GM12873 (cell line): ENCODE data around the gene B3GNT9.

Experiments
- TF ChIP-seq, protein P1 (sequence below): IDR thresholded peaks from 2 replicates; pipeline ENCODE4 v1.5.1; 2012; ENCODE audit warnings: low read depth, mild to moderate bottlenecking, moderate library complexity, low read length, control low read depth; ENCODE audit not compliant: insufficient read depth; ENCODE audit errors: missing control alignments

B3GNT9 gene

GRCh38 chr16:67146523-67147357, 4.1 kb downstream of the B3GNT9 start:
- TF ChIP-seq, protein P1, sequence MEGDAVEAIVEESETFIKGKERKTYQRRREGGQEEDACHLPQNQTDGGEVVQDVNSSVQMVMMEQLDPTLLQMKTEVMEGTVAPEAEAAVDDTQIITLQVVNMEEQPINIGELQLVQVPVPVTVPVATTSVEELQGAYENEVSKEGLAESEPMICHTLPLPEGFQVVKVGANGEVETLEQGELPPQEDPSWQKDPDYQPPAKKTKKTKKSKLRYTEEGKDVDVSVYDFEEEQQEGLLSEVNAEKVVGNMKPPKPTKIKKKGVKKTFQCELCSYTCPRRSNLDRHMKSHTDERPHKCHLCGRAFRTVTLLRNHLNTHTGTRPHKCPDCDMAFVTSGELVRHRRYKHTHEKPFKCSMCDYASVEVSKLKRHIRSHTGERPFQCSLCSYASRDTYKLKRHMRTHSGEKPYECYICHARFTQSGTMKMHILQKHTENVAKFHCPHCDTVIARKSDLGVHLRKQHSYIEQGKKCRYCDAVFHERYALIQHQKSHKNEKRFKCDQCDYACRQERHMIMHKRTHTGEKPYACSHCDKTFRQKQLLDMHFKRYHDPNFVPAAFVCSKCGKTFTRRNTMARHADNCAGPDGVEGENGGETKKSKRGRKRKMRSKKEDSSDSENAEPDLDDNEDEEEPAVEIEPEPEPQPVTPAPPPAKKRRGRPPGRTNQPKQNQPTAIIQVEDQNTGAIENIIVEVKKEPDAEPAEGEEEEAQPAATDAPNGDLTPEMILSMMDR: no peak

- TF ChIP-seq, protein P1: no peak
Measured at GRCh38 chr16:67145746-67146145, 5.1 kb downstream of the B3GNT9 start.

DNA sequence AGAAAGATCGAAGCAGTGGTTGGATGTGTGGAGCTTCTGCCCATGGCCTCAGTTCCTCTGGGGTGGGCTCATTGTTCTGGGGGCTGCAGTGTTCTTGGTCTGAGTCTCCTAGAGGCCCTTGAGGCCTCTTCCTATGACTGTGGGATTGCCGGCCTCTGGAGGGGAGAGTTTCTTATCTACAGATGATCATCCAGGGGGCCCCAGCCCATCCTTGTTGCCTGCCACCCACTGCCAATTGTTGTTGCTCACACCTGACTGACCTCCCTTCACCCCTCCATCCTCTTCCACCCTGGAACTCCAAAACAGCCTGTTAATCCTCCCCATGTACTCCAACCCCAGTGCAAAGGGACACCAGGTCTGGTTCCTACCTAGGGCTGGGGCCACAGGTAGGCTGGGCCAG, 5.9 kb downstream of the B3GNT9 start:
- TF ChIP-seq, protein P1: no peak

DNA sequence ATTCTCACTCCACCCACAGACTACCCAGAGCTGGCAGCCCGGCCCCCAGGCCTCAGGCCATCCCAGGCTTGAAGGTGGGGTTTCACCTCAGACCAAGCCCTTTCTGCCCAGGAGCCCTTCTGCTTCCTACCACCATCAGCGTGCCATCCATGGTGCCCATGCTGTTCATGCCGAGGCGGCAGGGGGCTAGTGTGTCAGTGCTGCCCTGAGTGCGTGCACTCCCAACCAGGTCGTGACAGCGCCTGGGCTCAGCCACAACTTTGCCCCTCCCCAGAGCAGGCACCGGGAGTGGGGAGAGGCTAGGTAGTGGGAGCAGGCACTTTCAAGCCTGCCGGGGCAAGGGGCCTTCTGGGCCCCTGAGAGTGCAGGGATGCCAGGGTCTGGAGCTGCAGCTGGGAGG, 8.5 kb downstream of the B3GNT9 start:
- TF ChIP-seq, protein P1: no peak

- TF ChIP-seq, protein P1: no peak
Measured at GRCh38 chr16:67141391-67141790, 9.4 kb downstream of the B3GNT9 start.

DNA sequence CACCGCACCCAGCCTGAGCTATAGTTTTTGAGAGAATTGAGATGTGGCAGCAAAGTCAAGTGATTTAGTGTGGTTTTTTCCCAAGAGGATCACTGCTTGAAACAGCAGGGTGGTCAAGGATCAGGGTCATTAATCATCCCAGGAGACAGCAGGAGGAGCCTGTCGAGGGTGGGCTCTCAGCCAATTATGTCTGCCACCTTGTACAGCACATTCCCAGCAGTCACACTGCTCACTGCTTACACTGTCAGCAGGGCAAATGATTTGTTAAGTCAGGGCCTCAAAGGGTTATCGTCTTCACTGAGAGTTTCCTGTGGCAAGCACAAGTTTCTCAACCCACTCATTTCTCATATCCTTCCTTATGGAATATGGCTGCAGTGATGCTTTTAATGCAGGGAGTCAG, 13.2 kb downstream of the B3GNT9 start:
- TF ChIP-seq, protein P1: no peak

DNA sequence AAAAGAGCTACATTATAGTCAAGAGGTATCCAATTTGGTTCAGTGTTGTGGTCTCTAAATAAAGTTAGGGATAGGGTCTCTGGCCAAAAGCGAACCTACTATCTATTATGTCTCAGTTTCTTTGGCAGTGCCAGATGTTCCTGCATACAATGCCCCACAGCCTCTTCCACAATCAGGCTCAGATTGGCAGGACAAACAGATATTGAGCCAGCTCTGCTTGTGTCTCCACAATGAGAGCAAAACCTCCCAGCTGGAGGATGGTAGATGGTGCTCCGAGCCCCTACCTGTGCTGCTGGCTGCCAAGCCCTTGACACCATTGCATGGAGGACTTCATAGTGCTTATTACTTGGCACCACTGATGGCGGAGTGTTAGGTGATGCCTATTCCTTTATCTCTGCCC, 21.4 kb downstream of the B3GNT9 start:
- TF ChIP-seq, protein P1: no peak
